Stimulated activated CD4-positive, alpha-beta T cell treated with anti-CD3 and anti-CD28 coated beads, Interleukin-1b, Interleukin-23, amount 100 ng/mL, for 48 hours (primary cell): ENCODE data around the gene ARL16.

ENCODE experiments used
- DNase-seq: peaks from one replicate; pipeline ENCODE4 v3.0.0-alpha.2; 2020

The ARL16 gene

GRCh38 chr17:81638683-81639082 is 44.9 kb downstream of the ARL16 start:
- no peak for DNase-seq

DNA sequence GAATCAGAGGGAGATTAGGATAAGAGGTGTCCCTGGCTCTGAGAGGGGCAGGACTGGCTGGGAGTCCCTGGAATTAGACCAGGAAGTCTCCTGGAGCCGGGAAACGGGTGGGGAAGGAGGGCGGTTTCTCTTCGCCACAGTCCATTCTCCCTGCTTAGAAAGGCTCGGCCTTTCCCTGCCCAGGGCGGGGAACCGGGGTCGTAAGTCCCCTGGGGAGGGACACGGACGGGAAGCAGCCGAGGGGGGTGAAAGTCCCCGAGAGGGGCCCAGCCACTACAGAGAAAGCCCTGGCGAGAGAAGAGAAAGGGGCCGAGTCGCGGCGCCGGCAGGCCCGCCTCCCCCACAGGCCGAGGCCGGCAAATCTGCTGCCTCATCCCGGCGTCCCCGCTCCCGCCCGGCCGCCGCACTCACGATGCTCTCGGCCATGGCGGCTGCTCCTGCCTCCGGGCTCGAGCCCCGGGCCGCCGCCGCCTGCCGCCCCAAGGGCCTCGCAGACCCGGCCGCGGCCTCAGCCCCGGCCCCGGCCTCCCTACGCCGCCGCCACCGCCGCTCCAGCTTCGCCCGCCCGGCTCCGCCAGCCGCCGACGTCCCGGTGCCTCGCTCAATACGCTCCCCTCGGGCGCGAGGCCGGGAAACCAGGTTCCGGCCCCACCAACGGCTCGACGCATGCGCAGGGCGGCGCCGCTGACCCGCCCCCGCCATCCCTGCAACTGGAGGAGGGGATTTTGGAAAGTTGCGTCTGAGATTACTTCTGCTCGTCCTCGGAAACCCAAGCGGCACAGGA is 46.9 kb downstream of the ARL16 start, which contains the start of the genes NPLOC4 and TSPAN10:
Gene NPLOC4, minus strand, starts transcription at position 608 of the 784 bp plus-strand sequence. Its CDS starts 182 bp downstream, at position 426.
Gene TSPAN10, plus strand, starts transcription at position 692 of the 784 bp plus-strand sequence. CDS start 5,217 bp downstream, outside the sequence.
- DNase-seq, result peak; percentile 88

- no peak for DNase-seq
Measured at GRCh38 chr17:81635973-81636504, 47.6 kb downstream of the ARL16 start.

GRCh38 chr17:81635431-81635830 is 48.2 kb downstream of the ARL16 start:
- DNase-seq, result no peak

- no peak for DNase-seq
Measured at GRCh38 chr17:81631482-81631881, 52.1 kb downstream of the ARL16 start.
